CD4-positive, alpha-beta T cell treated with Interleukin-17A for 4 hours (primary cell): ENCODE measurements around the gene RNF180.
"Not testable (repeated sequence)": the region's sequence is repeated elsewhere in the genome, so short reads cannot be mapped to it uniquely, and the experiment has no call there.

Experiments used
- DNase-seq: peaks from one replicate; pipeline ENCODE4 v3.0.0-alpha.2; 2020; ENCODE audit warnings: mixed read lengths

RNF180 gene

DNA sequence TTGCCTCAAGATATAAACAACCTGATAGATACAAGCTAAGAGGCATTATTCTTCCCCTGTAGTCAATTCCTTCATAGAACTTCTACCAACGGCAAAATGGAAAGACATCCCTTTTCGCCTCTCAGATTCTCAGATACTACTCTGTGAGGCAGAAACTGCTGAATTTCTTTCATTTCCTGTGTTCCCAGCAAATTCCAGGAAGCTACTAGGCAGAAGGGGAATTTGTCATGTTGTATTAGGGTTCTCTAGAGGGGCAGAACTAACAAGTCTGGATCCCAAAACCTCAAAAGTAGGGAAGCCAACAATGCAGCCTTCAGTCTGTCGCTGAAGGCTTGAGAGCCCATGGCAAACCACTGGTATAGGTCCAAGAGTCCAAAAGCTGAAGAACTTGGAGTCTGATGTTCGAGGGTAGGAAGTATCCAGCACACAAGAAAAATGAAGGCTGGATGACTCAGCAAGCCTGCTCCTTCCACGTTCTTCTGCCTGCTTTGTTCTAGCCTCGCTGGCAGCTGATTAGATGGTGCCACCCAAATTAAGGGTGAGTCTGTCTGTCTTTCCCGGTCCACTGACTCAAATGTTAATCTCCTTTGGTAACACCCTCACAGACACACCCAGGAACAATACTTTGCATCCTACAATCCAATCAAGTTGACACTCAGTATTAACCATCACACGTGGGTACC lies 15.2 kb downstream of the RNF180 start:
- no peak for DNase-seq

DNA sequence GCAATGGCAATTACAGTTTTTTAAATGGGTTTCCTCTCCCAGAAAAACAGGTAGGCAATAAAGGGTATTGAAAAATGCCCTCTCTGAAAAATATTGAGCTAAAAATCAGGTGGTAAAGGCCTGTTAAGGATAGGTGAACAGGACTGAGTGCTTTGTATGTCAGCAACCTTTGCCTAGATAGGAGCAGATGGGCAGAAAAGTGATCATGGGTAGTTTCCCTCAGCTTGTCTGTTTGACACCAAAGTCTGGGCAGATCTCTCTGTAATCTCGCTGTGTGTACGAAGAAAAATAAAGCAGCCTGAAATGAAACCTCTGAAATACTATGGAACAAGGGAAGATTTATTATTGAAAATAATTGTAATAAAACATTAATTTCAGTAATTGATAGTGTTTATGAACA lies 15.8 kb downstream of the RNF180 start:
- no peak for DNase-seq

DNA sequence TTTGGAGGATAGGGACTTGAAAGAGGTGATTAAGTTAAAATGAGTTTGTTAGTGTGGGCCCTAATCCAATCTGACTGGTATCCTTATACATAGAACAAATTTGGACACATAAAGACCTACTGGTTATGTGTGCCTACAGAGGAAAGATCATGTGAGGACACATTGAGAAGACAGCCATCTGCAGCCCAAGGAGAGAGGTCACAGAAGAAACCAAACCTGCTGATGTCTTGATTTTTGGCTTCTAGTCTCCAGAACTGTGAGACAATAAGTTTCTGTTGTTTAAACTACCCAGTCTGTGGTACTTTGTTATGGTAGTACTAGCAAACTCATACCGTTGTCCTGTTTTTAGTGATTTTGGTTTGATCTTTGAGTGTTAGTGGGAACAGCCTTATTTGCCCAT lies 18.3 kb downstream of the RNF180 start:
- no peak for DNase-seq

DNA sequence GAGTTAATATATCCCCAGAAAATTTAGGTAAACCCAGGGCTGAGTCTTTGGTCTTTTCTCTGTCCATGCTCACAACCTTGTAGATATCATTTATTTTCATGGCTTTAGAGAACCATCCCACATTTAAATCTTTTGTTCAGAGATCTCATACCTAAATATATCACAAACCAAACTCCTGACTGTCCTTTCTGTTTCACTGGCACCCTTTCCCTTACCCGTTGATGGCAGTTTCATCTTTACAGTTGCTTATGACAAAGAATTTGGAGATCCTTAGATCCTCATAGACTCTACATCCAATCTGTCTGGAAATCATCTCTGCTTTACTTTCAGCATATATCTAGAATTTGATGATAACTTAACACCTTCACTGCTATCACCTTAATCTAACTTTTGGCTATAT lies 19.2 kb downstream of the RNF180 start:
- no peak for DNase-seq

DNA sequence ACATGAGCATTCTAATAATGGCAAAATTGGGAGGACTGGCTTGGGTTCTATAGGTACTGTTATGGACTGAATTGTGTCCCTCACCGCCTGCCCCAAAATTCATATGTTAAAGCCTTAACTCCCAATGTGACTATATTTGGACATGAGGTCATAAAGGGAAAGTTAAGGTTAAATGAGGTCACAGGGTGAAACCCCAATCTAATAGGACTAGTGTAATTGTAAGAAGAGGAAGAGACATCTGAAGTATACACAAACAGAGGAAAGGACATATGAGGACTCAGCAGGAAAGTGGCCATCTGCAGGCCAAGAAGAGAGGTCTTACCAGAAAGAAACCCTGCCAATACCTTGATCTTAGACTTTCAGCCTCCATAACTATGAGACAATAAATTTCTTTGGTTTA lies 23.1 kb downstream of the RNF180 start:
- DNase-seq: no peak

DNA sequence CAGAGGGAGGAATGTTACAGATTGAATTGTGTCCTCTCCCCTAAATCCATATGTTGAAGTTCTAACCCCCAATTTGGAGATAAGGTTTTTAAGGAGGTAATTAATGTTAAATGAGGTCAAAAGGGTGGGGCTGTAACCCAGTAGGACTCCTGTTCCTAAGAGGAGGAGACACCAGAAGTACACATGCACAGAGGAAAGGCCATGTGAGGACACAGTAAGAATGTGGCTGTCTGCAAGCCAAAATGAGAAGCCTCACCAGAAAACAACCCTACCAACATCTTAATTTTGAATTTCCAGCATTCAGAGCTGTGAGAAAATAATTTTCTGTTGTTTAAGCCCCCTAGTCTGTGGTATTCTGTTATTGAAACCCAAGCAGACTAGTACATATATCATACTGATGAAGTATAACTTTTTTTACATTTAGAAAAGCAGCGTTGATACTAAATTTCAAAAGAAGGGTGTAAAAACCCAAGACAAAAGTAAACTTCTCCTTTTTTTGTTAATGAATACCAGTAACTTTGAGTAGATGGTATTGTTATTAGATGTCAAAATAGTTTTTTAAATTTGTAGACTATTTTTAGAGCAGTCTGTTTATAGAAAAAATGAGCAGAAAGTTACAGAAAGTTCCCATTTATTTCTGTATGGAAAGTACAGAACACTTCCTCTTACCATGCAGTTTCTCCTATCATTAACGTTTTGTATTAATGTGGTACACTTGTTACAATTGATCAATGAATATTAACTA lies 25.1 kb downstream of the RNF180 start:
- no peak for DNase-seq

DNA sequence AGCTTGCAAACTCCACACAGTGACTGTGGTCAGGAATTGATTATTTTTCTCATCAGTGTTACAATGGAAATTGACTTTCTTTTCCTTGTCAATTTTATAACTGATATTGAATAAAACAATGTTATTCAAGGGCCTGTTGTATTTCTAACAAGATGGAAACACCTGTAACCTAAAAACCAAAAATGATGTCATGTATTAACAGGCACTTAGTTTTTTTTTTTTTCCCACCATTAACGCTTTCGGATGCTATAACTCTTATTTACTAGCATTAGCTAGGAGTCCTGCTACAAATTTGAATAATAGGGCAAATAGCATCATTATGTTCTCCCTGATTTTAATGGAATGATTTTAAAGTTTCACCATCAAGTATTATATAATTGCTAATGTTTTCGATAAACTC lies 30.3 kb downstream of the RNF180 start:
- DNase-seq: no peak

DNA sequence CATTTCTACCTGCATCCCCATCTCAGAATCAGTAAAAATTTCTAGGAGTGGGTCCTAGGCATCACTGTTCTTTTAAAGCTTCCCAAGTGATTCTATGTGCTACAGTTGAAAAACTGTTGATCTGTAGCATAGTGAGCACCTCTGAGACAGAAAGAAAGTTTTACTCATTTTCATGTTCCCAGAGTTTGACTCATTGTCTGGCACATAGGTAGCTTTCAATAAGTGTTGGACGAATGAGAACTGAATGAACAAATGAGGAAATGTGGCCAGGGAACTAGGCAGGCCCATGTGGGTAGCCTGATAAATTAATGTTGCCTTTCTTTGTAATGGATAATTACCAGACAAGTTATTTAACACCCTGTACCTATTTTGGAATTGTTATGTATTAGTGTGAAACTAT lies 33.8 kb downstream of the RNF180 start:
- no peak for DNase-seq

DNA sequence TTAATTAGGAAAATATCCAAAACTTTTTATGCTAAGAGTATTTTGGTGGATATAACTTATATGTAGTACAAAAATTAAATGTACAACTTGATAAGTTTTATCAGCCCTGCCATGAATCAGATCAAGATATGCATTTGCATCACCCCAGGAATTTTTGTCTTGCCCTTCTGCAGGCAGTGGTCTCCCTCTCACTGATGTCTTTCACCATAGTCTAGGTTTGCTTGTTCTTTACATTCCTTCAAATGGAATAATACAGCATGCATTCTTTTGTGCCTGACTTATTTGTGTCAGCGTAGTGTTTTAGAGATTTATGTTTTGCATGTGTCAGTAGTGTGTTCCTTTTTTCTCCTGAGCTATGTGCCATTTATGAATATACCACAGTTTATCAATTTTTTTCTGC lies 36.4 kb downstream of the RNF180 start:
- DNase-seq: no peak

DNA sequence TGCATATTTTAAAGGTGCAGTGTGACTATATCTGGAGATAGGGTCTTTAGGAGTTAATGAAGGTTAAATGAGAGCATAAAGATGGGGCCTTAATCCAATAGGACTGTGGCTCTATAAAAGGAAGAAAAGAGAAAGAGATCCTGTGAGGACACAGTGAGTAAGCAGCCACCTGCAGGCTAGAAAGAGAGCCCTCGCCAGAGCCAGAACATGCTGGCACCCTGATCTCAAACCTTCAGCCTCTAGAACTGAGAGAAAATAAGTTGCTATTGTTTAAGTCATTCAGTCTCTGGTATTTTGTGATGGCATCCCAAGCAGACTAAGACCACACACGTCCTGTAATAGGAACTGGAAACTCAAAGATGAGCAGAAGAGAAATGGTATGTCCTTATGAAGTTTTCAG lies 41.0 kb downstream of the RNF180 start:
- DNase-seq: no peak

DNA sequence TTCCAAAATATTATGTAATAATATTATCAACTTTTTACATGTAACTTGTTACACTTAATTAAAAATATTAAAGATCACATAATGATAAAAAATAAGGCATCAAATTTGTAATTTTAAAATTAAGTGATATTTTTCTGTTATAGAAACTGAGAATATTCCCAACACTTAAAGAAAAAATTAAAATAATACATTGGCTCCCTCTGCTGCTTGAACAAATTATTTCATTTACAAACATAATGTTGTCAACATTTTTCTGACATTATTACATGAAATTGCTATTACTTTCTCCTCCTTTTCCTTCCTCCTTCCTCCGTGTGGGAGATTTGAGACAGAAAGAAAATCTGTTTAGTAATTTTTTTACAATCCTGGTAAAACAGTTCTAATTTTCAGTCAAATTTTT lies 42.3 kb downstream of the RNF180 start:
- no peak for DNase-seq

DNA sequence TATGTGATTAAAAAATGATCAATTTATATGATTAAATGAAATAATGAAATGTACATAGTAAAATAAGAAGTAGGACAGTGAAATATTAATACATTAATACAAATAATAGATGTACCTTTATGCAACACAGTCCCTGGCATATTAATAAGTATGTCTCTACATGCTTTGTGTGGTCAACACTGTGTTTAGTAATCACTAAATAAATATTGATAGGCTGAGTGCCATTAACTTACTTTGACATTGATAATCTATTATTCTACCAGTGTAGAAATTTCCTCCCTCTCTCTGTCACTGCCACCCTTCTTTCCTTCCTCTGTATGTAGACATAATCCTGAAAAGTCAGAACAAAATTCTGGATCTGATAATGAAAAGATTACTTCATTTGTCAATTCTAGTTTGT lies 43.7 kb downstream of the RNF180 start:
- no peak for DNase-seq

DNA sequence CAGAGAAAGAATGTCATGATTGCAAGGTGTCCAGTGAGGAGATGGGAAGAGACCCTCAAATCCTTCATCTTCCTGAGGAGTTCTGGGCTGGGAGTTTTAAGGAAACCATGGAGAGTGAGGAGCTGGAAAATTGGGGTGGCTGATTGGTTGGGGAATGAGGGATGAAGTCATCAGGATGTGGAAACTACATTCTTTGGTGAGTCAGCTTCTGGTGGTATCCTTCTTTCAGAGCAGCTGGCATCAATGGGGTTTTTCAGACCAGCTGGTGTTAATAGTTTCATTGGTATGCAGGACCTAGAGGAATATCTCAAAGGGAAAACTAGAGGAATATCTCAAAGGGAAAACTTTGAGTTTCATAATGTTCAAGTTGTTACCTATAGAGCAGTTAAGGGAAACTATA lies 45.2 kb downstream of the RNF180 start:
- DNase-seq: no peak

DNA sequence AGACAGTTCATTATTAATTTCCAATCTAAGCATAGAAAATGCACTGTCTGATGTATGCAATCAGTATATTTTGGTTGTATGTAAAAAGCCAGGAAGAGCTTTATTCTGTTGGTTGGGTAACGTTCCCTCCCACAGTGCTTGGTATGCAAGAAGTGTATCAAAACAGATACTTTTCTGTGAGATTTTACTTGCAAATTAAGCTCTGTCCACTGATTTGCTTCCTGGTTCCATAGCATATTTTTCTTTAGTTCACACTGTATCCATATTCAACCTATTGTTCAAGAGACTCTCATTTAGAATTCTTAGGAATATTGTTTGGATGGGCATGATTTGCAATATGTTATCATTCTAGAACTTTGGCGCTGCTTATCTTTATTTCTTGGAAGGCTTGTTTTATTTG lies 47.4 kb downstream of the RNF180 start:
- DNase-seq: no peak

DNA sequence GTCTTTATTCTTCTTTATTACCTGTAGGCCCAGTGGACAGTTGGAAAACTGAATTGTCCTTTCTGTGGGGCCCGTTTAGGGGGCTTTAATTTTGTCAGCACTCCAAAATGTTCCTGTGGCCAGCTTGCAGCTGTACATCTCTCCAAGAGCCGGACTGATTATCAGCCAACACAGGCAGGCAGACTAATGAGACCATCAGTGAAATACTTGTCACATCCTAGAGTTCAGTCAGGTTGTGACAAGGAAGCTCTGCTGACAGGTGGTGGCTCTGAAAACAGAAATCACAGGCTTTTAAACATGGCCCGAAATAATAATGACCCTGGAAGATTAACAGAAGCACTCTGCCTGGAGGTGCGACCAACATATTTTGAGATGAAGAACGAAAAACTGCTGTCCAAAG lies 47.9 kb downstream of the RNF180 start:
- no peak for DNase-seq

DNA sequence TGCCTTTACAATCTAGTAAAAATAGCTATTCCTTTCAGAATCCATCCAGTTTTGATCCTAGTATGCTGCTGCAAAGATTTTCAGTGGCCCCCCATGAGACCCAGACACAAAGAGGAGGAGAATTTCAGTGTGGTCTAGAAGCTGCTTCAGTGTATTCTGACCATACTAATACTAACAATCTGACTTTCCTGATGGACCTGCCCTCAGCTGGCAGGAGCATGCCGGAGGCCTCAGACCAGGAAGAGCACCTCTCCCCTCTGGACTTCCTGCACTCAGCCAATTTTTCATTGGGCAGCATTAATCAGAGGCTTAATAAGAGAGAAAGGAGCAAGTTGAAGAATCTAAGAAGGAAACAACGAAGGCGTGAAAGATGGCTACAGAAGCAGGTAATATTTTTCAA lies 48.5 kb downstream of the RNF180 start:
- DNase-seq: no peak

DNA sequence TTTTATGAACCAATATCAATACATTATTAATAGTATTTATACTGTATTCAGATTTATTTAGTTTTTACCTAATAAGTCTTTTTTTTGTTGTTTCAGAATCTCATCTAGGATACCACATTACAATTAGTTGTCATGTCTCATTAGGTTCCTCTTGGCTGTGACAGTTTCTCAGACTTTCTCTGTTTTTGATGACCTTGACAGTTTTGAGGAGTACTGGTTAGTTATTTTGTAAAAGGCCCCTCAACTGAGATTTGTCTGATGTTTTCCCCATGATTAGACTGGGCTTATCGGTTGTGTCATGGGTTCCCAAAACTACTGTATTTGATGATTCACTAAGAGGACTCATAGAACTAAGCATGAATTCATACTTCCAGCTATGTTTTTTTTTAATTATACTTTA lies 56.3 kb downstream of the RNF180 start:
- no peak for DNase-seq

DNA sequence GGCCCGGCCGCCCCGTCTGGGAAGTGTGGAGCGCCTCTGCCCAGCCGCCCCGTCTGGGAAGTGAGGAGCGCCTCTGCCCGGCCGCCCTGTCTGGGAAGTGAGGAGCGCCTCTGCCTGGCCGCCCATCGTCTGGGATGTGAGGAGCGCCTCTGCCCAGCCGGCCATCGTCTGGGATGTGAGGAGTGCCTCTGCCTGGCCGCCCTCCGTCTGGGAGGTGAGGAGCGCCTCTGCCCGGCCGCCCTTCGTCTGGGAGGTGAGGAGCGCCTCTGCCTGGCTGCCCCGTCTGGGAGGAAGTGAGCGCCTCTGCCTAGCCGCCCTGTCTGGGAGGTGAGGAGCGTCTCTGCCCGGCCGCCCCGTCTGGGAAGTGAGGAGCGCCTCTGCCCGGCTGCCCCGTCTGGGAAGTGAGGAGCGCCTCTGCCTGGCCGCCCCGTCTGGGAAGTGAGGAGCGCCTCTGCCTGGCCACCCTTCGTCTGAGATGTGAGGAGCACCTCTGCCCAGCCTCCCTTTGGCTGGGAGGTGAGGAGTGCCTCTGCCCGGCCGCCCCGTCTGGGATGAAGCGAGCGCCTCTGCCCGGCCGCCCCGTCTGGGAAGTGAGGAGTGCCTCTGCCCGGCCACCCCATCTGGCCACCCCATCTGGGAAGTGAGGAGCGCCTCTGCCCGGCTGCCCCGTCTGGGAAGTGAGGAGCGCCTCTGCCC lies 59.8 kb downstream of the RNF180 start:
- not testable (repeated sequence) for DNase-seq

DNA sequence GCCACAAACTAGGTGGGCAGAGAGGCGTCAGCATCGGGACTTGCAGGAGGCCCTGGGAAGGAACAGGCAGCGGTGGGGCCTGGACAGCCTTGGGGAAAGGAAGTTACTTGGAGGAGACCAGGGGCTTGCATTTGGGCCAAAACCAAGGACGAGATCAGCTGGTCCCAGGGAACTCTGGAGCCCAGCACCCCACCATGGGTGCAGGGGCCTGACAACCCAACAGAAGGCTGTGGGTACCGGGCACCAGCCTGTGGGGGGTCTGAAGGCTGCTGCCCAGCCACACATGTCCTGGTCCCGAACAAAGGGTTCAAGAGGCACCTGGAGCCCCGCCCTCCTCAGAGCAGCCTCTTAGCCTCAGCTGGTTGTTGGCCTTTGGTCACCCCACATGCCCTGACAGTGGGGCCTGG lies 61.5 kb downstream of the RNF180 start:
- DNase-seq: not testable (repeated sequence)

DNA sequence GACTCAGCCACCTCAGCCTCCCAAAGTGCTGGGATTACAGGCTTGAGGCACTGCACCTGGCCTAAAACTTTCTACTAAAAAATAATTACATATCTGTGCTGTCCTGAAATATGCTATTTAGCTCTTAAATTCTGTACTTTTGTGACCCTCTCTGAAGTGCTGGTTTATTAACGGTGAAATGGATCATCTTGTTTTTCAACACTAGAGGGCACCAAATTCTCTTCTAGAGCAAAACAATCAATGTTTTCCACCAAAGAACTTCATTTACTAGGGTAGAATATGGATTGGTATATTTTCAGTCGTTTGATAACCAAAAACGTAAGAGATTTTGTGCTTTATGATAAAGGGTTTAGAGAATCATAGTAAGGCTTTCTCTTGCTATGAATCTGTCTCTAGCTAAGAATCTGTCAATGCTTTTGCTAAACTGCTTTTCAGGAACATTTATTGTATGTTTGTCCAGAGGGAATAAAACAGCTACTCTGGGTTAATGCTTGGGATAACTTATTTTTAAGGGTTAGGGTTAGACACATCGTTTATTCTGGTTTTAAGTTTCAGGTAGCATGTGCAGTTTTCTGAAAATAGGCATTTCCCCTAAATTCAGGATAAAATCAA lies 63.6 kb downstream of the RNF180 start:
- no peak for DNase-seq

DNA sequence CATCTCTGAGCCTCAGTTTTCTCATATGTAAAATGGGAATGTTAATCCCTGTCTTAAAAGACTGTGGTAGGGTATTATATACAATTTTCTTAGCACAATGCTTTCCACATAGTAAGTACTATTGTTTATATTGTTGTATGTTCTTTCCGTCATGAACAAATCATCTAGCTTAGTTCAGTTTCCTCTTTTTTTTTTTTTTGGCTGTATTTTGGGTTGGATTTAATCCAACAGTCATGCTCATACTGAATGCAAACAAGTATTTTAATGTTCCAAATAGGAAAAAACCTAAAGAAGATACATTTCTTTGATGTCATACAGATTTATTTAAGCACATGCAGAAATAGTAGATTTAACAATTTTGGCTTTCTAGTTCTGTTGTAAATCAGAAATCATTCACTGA lies 95.1 kb downstream of the RNF180 start:
- no peak for DNase-seq

DNA sequence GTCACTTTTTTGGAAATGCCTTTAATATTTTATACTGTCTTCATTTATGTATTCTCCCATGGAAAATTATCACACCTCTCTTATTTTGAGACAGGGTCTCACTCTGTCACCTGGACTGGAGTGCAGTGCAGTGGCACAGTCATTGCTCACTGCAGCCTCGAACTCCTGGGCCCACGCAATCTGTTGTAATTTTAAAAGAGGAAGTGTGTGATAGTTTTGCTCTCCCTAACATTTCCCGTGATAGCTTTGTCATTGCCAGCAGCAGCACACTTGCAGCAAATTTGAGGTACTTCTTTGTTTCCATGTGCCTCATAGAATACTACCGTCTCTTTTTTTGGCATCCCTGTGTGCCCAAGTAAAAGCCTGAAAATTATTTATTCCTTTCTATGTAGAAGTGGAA lies 103.5 kb downstream of the RNF180 start:
- no peak for DNase-seq

DNA sequence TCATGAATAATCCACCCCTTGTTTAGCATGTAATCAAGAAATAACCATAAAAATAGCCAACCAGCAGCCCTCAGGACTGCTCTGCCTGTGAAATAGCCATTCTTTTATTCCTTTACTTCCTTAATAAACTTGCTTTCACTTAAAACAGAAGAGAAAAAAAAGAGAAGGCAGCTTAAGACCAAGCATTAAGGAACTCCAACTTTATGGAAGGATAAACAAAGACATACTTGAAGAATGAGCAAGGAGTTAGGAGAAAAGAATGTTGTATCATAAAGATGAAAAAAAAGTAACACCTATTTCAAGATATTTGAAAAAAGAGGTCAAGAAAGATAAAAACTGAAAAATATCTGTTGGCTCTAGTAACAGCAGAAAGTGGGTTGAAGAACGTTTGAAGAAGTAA lies 107.6 kb downstream of the RNF180 start:
- DNase-seq: no peak
